Keratinocyte (primary cell): ENCODE results near the gene SYNM. TPM values are rescaled to one million over a fixed set of nuclear protein-coding genes. Genes with fewer than 3 reads are reported as not detected.

Source experiments
- DNase-seq: peaks from one replicate; pipeline ENCODE4 v3.0.0-alpha.2; 2011; ENCODE audit warnings: low read depth, missing footprints, low spot score
- FAIRE-seq: peaks from 2 replicates; lab custom pipeline; 2011; peaks lifted over from hg19 to GRCh38; lab: Jason Lieb, UNC
- H2AFZ ChIP-seq: 2 replicates; pipeline ENCODE4 v1.6.0; 2012; ENCODE audit warnings: low read length, control low read depth, inconsistent platforms; ENCODE audit not compliant: control insufficient read depth
- H3K27ac ChIP-seq: 2 replicates; pipeline ENCODE4 v1.5.1; 2011; ENCODE audit warnings: low read length; ENCODE audit not compliant: control insufficient read depth, insufficient read depth
- H3K27me3 ChIP-seq: 3 replicates; pipeline ENCODE4 v1.6.0; 2011; ENCODE audit warnings: low read length; ENCODE audit not compliant: control insufficient read depth, insufficient read depth; ENCODE audit errors: extremely low read depth
- H3K36me3 ChIP-seq, 2 experiments: 2 replicates in 1 of 2; 3 replicates in 1 of 2; pipeline ENCODE4 v1.5.1; 2011; ENCODE audit warnings: low read length in 2 of 2, mild to moderate bottlenecking in 1 of 2; ENCODE audit not compliant: control insufficient read depth in 2 of 2, insufficient read depth in 2 of 2; ENCODE audit errors: extremely low read depth in 1 of 2
- H3K4me1 ChIP-seq: 3 replicates; pipeline ENCODE4 v1.5.1; 2011; ENCODE audit warnings: low read length; ENCODE audit not compliant: control insufficient read depth, insufficient read depth; ENCODE audit errors: extremely low read depth
- H3K4me2 ChIP-seq: 3 replicates; pipeline ENCODE4 v1.6.0; 2011; ENCODE audit warnings: low read depth, low read length; ENCODE audit not compliant: control insufficient read depth, insufficient read depth; ENCODE audit errors: extremely low read depth
- H3K4me3 ChIP-seq, 3 experiments: fragments of 200-600 bp in 1 of 3; sonication (generic) in 1 of 3; 2 replicates in 2 of 3; 3 replicates in 1 of 3; pipeline ENCODE4 v1.5.1; 2011 to 2016; ENCODE audit warnings: low read length in 3 of 3, mild to moderate bottlenecking in 3 of 3, control low read depth in 2 of 3, inconsistent platforms in 1 of 3, low read depth in 1 of 3, mixed read lengths in 1 of 3, mixed run types in 1 of 3, moderate library complexity in 1 of 3; ENCODE audit not compliant: control insufficient read depth in 2 of 3, insufficient read depth in 2 of 3; ENCODE audit errors: extremely low read depth in 1 of 3
- H3K79me2 ChIP-seq: 2 replicates; pipeline ENCODE4 v1.6.0; 2012; ENCODE audit warnings: low read length; ENCODE audit not compliant: control insufficient read depth, insufficient read depth
- H3K9ac ChIP-seq: 3 replicates; pipeline ENCODE4 v1.6.0; 2011; ENCODE audit warnings: low read length; ENCODE audit not compliant: control insufficient read depth, insufficient read depth; ENCODE audit errors: extremely low read depth
- H3K9me1 ChIP-seq: 3 replicates; pipeline ENCODE4 v1.6.0; 2011; ENCODE audit warnings: low read length; ENCODE audit not compliant: control insufficient read depth, insufficient read depth; ENCODE audit errors: extremely low read depth
- H3K9me3 ChIP-seq: 2 replicates; pipeline ENCODE4 v1.5.1; 2012; ENCODE audit warnings: low read depth, low read length; ENCODE audit not compliant: control insufficient read depth
- H4K20me1 ChIP-seq: 3 replicates; pipeline ENCODE4 v1.6.0; 2011; ENCODE audit warnings: low read length; ENCODE audit not compliant: control insufficient read depth, insufficient read depth; ENCODE audit errors: extremely low read depth
- EZH2 ChIP-seq: IDR thresholded peaks from one replicate; pipeline ENCODE4 v1.6.1; 2012; ENCODE audit warnings: inconsistent platforms, mild to moderate bottlenecking, low read length, moderate library complexity
- dilution Hi-C: fragments of 300-500 bp; cut with MboI; formaldehyde crosslinking; loops from one replicate; pipeline ENCODE4 v1.7.0; 2020; ENCODE audit warnings: low sequenced_read_pairs; ENCODE audit not compliant: extremely low pct_ligation_motif_present
- polyA plus RNA-seq, 5 experiments: library from polyadenylated mRNA; depleted of rRNA in 3 of 5; stranded (reverse) in 3 of 5; stranded (forward) in 1 of 5; unstranded in 1 of 5; fragments of >200 nt; gene quantifications; 1 replicate in 1 of 5; 2 replicates in 3 of 5; 3 replicates in 1 of 5; pipeline versions ENCODE4 v1.2.1 to v1.2.3, GENCODE V29; 2011 to 2012; ENCODE audit warnings: missing spikeins in 2 of 5, low read depth in 1 of 5, low replicate concordance in 1 of 5
- TF ChIP-seq, protein P1 (sequence below), 3 experiments: IDR thresholded peaks in 1 of 3; conservative IDR thresholded peaks in 1 of 3; optimal IDR thresholded peaks in 1 of 3; 2 replicates in 2 of 3; 3 replicates in 1 of 3; pipeline versions ENCODE3 to v1.5.1; 2011; ENCODE audit warnings: low read length in 3 of 3, mild to moderate bottlenecking in 3 of 3, moderate library complexity in 2 of 3, control low read depth in 1 of 3, inconsistent platforms in 1 of 3; ENCODE audit not compliant: insufficient read depth in 2 of 3; ENCODE audit errors: extremely low read depth in 1 of 3

The SYNM gene
- polyA plus RNA-seq, 1 donor (not counting 4 experiments of a cell fraction or from before 2014, with no cell fraction given): 0.09 TPM

DNA sequence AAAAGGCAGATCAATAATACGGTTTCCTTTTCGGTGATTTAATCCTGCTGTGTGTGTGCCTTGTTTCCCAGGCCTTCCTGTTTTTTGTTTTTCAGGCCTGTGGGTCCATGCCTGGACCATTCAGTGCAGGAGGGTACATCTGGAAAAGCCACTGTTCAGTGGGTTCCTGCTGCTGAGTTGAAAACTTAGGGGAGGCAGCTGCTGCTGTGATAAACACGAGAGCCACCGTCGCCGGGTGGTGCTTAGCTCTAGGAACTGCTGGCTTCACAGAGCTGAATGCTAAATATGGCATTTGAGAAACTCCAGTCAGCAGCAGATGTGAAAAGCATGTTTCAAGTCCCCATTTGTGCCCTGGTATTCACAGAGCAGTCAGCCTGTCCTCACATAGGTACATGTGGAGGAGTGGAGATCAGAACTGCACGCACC lies 44.0 kb downstream of the SYNM start:
- Histone ChIP-seq H2AFZ (no peak overlapping the region), H3K4me1 (no peaks in the 10 kb centered on the region), H3K9me3 (no peaks in the 10 kb centered on the region), H3K27me3 (no peaks in the 10 kb centered on the region), H3K4me3 (no peak overlapping the region), H3K79me2 (no peaks in the 10 kb centered on the region), H3K9me1 (no peaks in the 10 kb centered on the region), H4K20me1 (no peaks in the 10 kb centered on the region), H3K9ac (no peak overlapping the region), H3K4me2 (no peak overlapping the region), H3K36me3 (peaks cover 3 to 5% of the 10 kb centered on the region in 2 experiments), H3K27ac (no peak overlapping the region)
- no peak for TF ChIP-seq EZH2
- TF ChIP-seq, protein P1, sequence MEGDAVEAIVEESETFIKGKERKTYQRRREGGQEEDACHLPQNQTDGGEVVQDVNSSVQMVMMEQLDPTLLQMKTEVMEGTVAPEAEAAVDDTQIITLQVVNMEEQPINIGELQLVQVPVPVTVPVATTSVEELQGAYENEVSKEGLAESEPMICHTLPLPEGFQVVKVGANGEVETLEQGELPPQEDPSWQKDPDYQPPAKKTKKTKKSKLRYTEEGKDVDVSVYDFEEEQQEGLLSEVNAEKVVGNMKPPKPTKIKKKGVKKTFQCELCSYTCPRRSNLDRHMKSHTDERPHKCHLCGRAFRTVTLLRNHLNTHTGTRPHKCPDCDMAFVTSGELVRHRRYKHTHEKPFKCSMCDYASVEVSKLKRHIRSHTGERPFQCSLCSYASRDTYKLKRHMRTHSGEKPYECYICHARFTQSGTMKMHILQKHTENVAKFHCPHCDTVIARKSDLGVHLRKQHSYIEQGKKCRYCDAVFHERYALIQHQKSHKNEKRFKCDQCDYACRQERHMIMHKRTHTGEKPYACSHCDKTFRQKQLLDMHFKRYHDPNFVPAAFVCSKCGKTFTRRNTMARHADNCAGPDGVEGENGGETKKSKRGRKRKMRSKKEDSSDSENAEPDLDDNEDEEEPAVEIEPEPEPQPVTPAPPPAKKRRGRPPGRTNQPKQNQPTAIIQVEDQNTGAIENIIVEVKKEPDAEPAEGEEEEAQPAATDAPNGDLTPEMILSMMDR (optimal IDR thresholded peaks at IDR 0.05 in 1 of 3, IDR thresholded peaks at IDR 0.05 in 1 of 3, conservative IDR thresholded peaks at IDR 0.05 in 1 of 3; ENCODE audit: extremely low read depth in 1 of 3, insufficient read depth in 2 of 3, low read length in 3 of 3): no peak
- DNase-seq (no peak), FAIRE-seq (no peak)
- dilution Hi-C loops: no loop called here

DNA sequence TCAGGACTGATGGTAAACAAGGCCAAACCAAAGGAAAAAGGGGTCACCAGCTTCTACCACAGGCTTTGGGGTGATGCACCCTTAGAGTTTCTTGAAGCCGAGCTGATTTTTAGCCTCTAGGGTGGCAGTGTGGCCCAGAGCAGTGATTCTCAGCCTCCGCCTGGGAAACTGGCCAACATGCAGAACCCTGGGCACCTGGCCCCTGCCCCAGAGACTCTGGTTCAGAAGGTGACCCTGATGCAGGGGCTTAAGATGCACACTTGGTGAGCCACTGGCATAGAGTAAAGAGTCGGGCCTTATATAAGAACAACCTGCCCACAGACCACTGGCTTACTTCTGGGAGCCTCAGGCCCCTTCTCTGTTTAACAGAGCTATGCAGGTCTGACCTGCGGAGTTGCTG lies 44.5 kb downstream of the SYNM start:
- Histone ChIP-seq H2AFZ (no peak overlapping the region), H3K36me3 (peaks cover 3 to 5% of the 10 kb centered on the region in 2 experiments), H3K4me2 (no peak overlapping the region), H3K9me3 (no peaks in the 10 kb centered on the region), H3K4me3 (no peak overlapping the region), H4K20me1 (no peaks in the 10 kb centered on the region), H3K9me1 (no peaks in the 10 kb centered on the region), H3K27me3 (no peaks in the 10 kb centered on the region), H3K79me2 (no peaks in the 10 kb centered on the region), H3K4me1 (no peaks in the 10 kb centered on the region), H3K9ac (no peak overlapping the region), H3K27ac (no peak overlapping the region)
- dilution Hi-C loops: no loop called here
- no peak for FAIRE-seq
- DNase-seq: no peak
- TF ChIP-seq, protein P1 (optimal IDR thresholded peaks at IDR 0.05 in 1 of 3, IDR thresholded peaks at IDR 0.05 in 1 of 3, conservative IDR thresholded peaks at IDR 0.05 in 1 of 3; ENCODE audit: extremely low read depth in 1 of 3, insufficient read depth in 2 of 3, low read length in 3 of 3): no peak
- no peak for TF ChIP-seq EZH2
